Activated CD4-positive, alpha-beta T cell treated with anti-CD3 and anti-CD28 coated beads, Interleukin-2, amount 50 U/mL, for 24 hours (primary cell): ENCODE data around the gene SLC2A9.

Experiments
- DNase-seq, 2 donors: peaks; one replicate each; pipeline ENCODE4 v3.0.0-alpha.2; 2020; ENCODE audit warnings: low read depth in 1 of 2, low spot score in 1 of 2

SLC2A9 gene

DNA sequence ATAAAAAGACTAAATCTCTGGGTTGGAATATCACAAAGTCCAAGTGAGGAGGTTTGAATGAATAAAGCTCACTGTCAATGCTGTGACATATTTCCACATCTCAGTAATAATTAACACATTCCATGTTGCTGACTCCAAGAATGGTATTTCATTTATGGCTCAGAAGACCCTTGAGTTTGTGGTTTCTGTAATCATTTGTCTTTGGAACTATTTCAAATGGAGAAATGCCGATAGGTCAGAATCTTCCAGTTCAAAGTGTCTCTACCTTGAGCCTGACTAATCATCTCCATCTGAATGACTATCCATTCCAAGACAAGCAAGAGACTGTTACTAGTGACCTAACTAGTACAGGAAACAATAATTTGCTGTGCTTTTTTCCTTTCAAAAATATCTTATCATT, 24.2 kb upstream of the SLC2A9 start:
- DNase-seq = no peak

DNA sequence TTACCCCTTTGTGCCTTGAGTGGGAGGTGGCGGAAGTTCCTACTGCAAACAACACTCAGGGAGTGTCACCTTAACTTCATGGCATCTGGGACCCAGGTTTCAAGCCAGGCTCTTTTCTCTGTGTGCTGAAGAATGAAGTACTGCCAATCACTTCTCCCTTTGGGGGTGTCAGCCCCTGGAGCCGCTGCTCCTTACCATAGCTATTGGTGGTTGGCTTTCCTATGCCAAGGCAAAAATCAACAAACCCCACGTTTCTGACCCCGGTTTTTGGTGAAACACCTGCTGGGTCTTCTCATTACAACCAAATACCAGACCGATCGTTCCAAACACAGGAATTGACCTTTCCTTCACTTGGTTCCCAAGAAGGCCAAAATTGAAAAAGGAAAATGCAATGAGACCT, 19.7 kb upstream of the SLC2A9 start:
- DNase-seq = no peak

GRCh38 chr4:10040049-10040892, 19.0 kb upstream of the SLC2A9 start:
- no peak for DNase-seq

GRCh38 chr4:10036807-10037342, 15.6 kb upstream of the SLC2A9 start:
- DNase-seq = no peak

DNA sequence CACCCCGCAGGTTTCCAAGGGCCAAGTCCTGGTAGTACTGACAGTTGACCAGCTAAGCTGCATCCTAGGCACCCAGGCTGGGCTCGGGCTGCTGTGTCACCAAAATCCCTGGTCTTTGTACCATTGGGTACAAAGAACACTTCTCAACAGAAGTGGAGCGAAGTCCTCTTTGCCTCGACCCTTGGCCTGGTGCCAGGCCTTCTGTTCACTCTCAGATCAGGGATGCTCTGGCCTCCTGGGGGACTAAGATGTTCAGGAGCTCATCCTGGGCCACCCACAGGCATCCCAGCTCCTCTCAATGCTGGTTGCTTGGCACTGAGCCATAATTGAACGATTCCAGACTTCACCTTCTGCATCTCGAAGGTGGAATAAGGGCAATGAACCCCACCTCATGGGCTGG, 13.8 kb upstream of the SLC2A9 start:
- DNase-seq = no peak

DNA sequence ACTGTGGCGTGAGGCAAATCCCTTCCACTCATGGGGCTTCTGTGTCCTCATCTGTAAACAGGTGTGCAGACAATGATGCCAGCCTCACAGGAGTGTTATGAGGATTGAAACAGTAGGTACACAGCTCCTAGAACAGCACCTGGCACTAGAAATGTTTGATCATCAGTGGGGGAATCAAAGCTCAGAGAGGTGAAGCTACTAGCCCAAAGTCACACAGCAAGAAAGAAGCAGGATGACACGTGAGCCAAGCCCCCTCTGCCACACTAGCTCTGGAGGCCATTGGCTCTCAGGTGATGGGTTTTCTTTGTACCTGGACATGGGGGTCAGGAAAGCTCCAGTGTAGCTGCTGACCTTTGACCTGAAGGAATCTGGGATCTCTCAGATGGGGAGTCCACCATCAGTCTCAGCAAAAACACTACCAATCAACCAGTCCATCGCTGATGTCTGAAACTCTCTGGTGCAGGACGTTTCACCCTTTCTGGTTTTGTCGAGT, 13.4 kb upstream of the SLC2A9 start:
- no peak for DNase-seq

- no peak for DNase-seq
Measured at GRCh38 chr4:10034136-10034535, 12.8 kb upstream of the SLC2A9 start.

GRCh38 chr4:10033191-10033881, 12.0 kb upstream of the SLC2A9 start:
- DNase-seq = no peak

- DNase-seq = no peak
Measured at GRCh38 chr4:10032625-10033024, 11.3 kb upstream of the SLC2A9 start.

- DNase-seq = no peak
Measured at GRCh38 chr4:10031668-10032590, 10.6 kb upstream of the SLC2A9 start.

DNA sequence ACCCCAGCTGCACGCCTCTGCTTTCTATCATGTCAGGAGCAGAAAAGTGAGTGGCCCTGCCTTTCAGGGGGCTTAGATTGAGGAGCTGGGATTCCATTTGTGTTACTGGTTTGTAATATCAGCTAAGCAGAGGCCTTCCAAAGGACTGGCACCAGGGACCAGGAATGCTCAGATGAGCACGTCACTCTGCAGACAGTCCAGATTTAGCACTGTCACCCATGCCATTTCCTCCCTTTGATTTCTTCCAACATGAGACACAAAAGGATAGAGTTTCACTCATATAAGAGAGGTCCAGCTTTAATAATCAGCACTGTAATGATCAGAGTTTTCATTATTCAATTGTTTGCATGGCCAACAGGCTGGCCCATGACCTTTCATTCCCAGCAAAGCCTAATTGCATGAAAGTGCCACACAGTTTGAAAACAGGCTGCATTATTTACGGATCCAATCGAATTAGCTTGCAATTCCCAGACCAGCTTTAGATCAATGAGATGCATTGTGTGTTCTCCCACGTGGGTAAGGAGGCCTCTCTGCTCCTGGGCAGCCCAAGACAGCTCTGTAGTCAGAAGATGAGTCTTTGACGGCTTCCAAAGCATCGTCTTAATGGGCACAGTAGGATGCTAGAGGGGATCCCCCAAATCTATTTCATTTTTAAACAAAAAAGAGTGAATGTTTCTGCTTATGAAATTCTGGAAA, 9.8 kb upstream of the SLC2A9 start:
- DNase-seq = no peak

- no peak for DNase-seq
Measured at GRCh38 chr4:10029403-10029802, 8.1 kb upstream of the SLC2A9 start.

DNA sequence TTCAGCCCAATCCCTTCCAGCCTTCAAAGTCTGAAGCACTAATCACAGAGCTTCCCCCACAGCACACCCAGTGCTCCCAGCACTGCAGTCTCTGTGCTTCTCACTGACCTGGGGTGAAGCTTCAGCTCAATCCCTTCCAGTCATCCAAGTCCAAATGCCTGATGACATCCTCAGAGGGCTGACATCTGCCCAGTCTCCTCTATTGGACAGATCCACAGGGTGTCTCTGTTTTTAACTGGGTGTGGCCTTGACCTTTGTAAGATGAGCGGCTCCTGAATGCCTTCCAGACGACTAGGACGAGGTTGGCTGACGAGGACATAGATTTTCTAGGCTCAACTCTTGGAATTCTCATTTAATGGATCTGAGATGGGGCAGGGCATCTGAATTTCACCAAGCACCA, 7.6 kb upstream of the SLC2A9 start:
- no peak for DNase-seq

DNA sequence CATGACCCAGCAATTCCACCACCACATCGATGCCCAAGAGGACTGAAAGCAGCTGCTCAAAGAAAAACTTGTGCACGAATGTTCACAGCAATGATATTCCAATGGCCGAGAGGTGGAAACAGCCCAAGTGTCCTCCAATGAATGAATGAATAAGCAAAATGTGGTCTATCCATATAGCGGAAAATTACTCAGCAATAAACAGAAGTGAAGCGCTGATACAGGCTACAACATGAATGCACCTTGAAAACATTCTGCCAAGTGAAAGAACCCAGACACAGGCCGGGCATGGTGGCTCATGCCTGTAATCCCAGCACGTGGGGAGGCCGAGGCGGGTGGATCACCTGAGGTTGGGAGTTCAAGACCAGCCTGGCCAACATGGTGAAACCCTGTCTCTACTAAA, 5.2 kb upstream of the SLC2A9 start:
- no peak for DNase-seq

DNA sequence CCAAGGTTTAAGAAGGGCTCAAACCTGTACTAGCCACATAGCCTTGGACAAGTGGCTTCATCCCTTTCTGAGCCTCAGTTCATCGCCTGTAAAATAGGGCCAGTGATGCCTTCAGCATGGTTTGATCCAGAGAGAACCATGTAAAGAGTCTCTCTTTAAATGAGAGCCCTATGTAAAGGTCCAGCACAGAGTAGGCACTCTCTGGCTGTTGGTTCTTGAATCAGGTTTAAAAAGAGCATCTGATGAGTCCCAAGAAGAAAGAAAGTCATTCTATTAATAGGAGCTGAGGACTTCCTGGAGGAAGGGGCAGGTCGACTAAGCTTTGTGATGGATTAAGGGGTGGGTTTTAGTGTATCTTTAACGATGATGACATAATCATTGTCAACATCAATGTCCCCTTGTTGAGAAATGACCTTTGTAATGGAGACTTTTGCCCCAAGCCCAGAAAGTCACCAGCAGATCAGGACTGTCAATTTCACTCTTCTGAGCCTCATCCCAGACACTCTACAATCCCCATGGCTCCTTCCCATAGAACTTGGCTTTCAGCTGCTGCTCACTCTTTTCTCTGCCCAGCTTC, 4.0 kb upstream of the SLC2A9 start:
- no peak for DNase-seq

GRCh38 chr4:10024303-10024702, 3.0 kb upstream of the SLC2A9 start:
- no peak for DNase-seq

DNA sequence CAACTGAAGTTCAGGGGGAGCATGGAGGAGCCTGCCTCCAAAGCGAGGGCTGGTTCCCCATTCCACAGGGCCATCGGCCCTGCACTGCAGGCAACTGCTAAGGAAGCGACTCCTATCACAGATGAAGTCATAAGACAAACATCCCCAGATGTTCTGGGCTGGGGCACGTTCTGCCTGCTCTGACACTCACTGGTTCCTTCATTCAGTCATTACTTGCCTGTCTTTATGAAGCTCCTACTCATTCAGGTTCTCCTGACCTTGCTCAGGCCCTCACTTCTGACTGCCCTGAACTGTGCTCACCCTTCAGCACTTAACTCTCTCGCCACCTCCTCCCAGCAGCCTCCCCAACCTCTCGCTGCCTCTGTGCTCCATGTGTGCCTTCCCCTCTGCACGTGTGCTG, 2.5 kb upstream of the SLC2A9 start:
- no peak for DNase-seq

- DNase-seq = no peak
Measured at GRCh38 chr4:10023050-10023419, 1.7 kb upstream of the SLC2A9 start.

GRCh38 chr4:10022346-10023049, 1.2 kb upstream of the SLC2A9 start:
- DNase-seq = no peak

DNA sequence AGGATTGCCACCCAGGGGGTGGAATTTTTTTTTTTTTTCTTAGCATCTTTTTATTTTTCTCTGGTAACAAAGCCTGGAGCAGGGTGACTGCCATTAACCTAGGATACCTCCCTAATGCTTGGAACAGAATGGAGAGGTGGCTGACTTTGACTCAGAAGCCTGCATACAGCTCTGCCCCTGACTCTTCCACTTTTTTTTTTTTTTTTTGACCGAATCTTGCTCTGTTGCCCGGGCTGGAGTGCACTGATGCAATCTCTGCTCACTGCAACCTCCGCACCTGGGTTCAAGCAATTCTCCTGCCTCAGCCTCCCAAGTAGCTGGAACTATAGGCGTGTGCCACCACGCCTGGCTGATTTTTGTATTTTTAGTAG, 341 bp upstream of the SLC2A9 start:
- DNase-seq = no peak
